A673 (cell line): ENCODE data around the gene SLC39A3.

Experiments used
- CTCF ChIP-seq: fragments of 300-800, 200-600 bp; sonication (generic); conservative IDR thresholded peaks from 2 replicates; pipeline ENCODE4 v1.5.1; 2017; ENCODE audit warnings: low read depth, mild to moderate bottlenecking, antibody characterized with exemption, low read length, moderate library complexity, mixed read lengths
- EZH2 ChIP-seq: fragments of 200-600 bp; sonication (generic); IDR thresholded peaks from 2 replicates; pipeline ENCODE4 v1.6.1; 2017; ENCODE audit warnings: borderline replicate concordance, low read depth, mild to moderate bottlenecking, mixed read lengths, antibody characterized with exemption, low read length; ENCODE audit not compliant: poor library complexity, severe bottlenecking

- TF ChIP-seq CTCF (no peak), EZH2 (no peak)
These were observed 19.7 kb downstream of the SLC39A3 start for GRCh38 chr19:2719920-2720776.
